HG03060 (cell line): ENCODE data around the gene FAM83F.

Experiments used
- ATAC-seq: cut with Tn5 transposase; IDR thresholded peaks from one replicate; pipeline ENCODE4 v1.9.1; 2021; ENCODE audit warnings: low read depth, moderate number of reproducible peaks; ENCODE audit not compliant: unreplicated experiment

FAM83F gene

DNA sequence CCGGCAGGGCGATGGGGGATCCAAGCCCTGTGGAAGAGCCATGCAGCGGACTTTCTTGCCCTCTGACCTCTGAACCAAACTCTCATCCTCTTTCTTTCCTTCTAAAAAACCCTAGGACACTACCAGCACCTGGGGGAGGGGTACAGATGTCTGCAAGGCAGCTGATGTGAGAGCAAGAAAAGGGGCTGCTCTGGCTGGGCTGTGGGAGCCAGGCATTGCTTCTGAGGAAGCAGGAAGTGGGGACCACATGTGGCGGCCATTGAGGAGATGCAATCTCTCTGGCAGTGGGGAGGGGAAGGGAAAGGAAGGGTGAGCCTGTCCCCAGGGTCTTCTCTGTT is 36.0 kb downstream of the FAM83F start:
- no peak for ATAC-seq

DNA sequence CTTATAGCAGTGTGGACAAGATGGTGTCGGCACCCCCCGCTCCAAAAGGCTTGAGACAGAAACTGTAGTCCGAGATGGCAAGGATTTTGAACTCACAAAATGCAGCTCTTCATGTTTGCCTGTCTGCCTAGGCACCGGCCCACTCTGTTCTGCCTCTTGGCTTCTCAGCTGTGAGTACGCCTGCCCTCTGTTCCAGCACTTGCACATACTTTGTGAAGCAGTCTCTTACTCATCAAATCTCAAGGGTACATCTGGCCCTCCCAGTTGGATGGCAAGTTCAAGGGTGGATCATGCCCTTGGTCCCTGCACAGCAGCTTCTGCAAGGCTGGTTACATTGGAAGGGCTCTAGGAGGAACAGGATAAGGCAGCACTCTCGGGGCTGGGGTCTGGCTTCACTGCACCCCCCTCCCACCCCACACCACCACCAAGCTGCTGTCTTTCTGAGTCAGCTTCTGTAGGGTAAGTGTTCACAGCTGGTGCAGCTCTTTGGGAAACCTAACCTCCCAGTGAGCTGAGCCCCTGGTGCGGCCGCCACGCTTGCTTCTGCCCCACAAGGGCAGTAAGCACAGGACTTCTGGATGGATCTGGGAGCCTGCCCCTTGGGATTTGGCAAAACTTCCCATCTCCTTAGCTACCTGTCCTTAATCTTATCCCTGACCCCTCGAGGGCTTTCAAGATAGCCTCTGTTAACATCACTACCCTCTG is 37.2 kb downstream of the FAM83F start:
- no peak for ATAC-seq

GRCh38 chr22:40033586-40034380 is 39.0 kb downstream of the FAM83F start:
- ATAC-seq: no peak

DNA sequence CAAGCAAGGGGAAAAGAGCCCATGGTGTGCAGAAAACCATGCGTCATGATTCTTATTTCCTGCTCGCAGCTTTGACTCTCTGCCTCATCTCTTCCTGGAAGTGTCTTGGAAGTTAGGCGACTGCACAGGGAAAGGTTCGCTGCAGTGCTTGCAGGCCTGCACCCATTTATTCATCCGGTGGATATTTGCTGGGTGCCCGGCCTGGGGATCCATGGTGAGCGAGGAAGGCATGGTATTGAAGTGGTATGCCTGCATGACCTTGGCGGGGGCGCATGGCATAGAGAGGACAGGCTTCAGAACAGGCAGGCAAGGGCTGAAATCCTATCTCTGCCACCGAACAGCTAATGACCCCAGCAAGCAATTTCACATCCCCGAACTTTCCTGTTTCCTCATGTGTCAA is 40.6 kb downstream of the FAM83F start:
- ATAC-seq: no peak

GRCh38 chr22:40036126-40036525 is 41.4 kb downstream of the FAM83F start:
- ATAC-seq: no peak

DNA sequence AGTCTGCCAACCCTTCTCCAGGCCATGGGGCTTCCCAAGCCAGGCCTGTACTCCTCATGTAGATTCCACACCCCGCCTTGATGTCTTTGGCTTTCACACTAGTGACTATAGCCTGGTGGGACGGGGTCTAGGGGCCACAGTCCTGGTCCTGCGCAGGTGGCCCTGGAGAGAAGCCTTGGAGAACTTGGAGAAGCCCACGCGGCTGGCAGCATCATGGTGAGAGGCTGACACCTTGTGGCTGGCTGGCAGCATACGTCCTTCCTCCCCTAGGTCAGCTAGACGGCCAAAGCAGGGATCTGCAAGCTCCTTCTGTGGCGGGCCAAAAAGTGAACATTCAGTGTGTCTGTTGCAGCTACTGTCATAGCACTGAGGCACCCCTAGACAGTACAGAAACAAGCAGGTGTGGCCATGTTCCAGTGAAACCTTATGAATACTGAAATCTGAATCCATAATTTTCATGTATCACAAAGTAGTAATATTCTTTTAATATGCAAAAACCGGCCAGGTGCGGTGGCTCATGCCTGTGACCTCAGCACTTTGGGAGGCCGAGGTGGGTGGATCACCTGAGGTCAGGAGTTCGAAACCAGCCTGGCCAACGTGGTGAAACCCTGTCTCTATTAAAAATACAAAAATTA is 42.0 kb downstream of the FAM83F start:
- no peak for ATAC-seq

GRCh38 chr22:40037320-40037719 is 42.6 kb downstream of the FAM83F start:
- ATAC-seq: no peak

- ATAC-seq: no peak
Observed at GRCh38 chr22:40039482-40040115, 44.8 kb downstream of the FAM83F start.

DNA sequence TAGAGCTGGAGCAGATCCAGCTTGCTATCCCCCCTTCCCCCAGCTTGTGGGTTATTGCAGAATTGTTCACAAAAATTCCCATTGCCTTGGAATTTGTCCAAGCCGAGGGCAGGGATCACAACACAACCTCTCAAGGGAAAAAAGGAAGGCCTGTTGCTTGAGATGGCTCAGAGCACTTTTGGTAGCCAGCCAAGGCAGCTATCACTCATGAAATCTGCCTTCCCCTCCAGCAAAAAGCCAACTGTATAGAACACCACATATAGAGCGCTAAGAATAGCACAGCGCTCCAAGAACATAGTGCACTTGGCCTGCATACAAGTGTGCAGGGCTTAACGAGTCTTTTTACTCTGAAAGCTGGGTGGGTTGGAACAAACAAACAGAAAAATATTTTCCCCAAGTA is 46.2 kb downstream of the FAM83F start:
- ATAC-seq: no peak

- no peak for ATAC-seq
Observed at GRCh38 chr22:40041366-40042137, 46.8 kb downstream of the FAM83F start.

DNA sequence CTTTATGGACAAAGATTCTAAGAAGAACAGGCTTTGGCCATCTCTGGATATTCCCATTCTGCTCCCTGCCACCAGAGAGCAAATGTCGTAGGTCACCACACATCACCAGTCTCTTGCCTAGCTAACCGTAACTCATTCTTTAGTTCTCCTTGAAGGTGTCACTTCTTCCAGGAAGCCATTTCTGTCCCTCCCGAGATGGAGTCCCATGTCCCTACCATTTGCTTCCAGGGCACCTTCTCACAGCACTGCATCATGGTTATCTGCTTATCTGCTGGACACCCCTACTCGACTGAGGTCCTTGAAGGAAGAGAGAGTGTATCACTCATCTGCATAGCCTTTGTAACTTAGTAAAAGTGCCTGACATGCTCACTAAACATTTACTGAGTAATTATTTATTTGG is 47.6 kb downstream of the FAM83F start:
- no peak for ATAC-seq

GRCh38 chr22:40043081-40043480 is 48.3 kb downstream of the FAM83F start:
- ATAC-seq: no peak

GRCh38 chr22:40043793-40044101 is 49.0 kb downstream of the FAM83F start:
- ATAC-seq: no peak

DNA sequence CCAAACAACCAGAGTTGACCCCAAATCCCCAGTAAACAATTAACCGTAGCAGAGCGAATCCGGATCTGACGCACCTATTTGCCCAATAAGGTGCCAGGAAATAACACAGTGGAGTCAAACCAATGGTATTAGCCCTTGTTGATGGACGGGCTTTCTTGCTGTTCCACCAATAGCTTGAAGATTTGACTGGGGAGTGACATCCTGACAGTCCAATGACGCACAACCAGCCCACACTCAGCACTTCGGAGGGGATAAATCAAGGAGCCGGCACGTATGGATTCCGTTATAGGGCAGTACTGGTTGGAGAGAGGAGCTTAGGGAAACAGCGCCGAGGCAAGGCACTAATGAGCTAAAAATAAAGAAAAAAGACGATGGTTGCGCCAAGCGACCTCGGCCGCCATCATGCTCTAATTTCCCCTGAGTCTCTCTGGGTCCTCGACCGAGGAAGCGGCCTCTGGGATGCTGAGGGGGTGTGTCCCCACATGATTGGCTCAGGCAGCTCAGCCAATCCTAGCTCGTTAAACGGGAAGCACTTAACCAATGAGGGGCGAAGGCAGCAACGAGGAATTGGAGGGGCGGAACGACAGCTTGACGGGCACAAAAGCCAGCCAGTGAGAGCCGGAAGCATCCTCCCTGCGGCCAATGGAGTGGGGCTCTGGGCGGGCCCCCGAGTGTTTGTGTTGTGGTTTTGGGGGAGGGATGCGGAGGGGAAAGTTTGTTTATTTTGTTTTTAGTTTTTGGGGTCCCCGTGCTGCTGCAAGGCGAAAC is 49.5 kb downstream of the FAM83F start:
- ATAC-seq: peak; percentile 80

- ATAC-seq: no peak
Observed at GRCh38 chr22:40044870-40045834, 50.4 kb downstream of the FAM83F start.

DNA sequence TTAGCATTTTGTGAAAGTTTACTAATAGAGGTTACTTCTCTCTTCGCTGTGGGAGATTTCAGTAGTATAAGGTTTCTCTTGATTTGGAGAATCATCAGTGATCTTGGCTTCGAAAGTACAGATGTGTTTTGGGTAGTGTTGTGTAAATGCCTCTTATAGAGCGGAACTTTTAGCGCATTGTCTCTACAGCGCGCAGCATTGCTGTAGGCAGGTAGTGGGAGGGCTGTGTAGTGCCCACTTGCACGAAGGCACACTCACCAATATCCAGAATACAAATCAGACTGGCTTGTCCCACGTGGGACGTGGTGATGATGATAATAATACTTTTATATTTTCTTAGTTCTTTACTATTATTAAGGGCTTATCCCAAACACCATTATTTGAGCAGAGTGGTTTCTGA is 51.4 kb downstream of the FAM83F start:
- no peak for ATAC-seq

DNA sequence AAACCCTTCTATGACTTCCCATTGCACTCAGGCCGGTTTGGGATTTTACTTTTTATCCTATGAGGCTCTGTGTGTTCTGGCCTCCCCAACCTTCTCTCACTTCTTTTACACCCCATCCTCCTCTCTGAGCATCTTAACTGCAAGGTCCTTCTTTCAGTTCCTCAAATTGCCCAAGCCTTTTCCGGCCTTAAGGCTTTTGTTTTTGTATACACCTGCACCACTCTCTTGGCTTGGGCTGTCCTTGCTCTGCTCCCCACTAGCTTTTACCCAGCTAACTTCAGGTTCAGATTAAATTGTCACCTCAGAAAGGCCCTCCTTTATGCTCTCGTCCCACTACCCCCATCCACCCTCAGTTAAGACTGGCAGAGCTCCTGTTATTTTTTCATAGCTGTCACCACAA is 55.5 kb downstream of the FAM83F start:
- peak; percentile 56 for ATAC-seq

DNA sequence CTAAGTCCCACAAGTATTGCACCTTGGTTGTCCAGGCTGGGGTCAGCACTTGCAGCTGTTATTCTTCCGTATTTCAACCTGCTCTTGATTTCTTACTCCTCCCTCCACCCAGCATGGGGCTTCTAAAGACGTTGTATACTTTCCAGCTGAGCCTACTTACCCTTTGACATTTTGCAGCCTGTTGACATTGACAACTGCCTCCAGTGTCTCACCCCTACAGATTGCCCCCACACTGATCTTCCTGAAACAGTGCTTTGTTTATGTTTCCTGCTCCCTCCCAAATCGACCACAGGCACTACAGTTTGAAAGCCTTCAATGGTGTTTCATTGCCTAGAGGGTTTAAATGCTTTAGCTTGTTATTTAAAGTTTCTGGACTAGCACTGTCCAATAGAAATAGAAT is 56.6 kb downstream of the FAM83F start:
- no peak for ATAC-seq

- ATAC-seq: no peak
Observed at GRCh38 chr22:40053460-40053859, 58.7 kb downstream of the FAM83F start.
